ENCODE data around the gene PRKCZ.

The PRKCZ gene

GRCh38 chr1:2082064-2082463 lies 31.9 kb downstream of the PRKCZ start:
- no peak overlapping the region for H3K4me3 ChIP-seq (ENCODE audit: low read depth, low read length)
- TF ChIP-seq MAX (IDR thresholded peaks at IDR 0.05; ENCODE audit: low read depth, low read length): no peak
- TF ChIP-seq CTCF (IDR thresholded peaks at IDR 0.05; ENCODE audit: low read depth, low read length): no peak
- no peak for TF ChIP-seq POLR2A (IDR thresholded peaks at IDR 0.05; ENCODE audit: extremely low read depth, insufficient read length)
- no peak for TF ChIP-seq MYC (IDR thresholded peaks at IDR 0.05; ENCODE audit: low read depth, low read length)
- no peak for DNase-seq (ENCODE audit: low read depth)

- no peak for DNase-seq (ENCODE audit: low read depth)
- no peak overlapping the region for H3K4me3 ChIP-seq (ENCODE audit: low read depth, low read length)
- TF ChIP-seq POLR2A (IDR thresholded peaks at IDR 0.05; ENCODE audit: extremely low read depth, insufficient read length) (no peak), MYC (IDR thresholded peaks at IDR 0.05; ENCODE audit: low read depth, low read length) (no peak), MAX (IDR thresholded peaks at IDR 0.05; ENCODE audit: low read depth, low read length) (no peak), CTCF (IDR thresholded peaks at IDR 0.05; ENCODE audit: low read depth, low read length) (no peak)
Measured at GRCh38 chr1:2083666-2084065, 33.5 kb downstream of the PRKCZ start.

- no peak overlapping the region for H3K4me3 ChIP-seq (ENCODE audit: low read depth, low read length)
- DNase-seq (ENCODE audit: low read depth): no peak
- TF ChIP-seq MAX (IDR thresholded peaks at IDR 0.05; ENCODE audit: low read depth, low read length): no peak
- no peak for TF ChIP-seq CTCF (IDR thresholded peaks at IDR 0.05; ENCODE audit: low read depth, low read length)
Measured at GRCh38 chr1:2084306-2084705, 34.1 kb downstream of the PRKCZ start.

GRCh38 chr1:2085080-2085479 lies 34.9 kb downstream of the PRKCZ start:
- no peak for DNase-seq (ENCODE audit: low read depth)
- TF ChIP-seq MYC (IDR thresholded peaks at IDR 0.05; ENCODE audit: low read depth, low read length) (no peak), MAX (IDR thresholded peaks at IDR 0.05; ENCODE audit: low read depth, low read length) (no peak), POLR2A (IDR thresholded peaks at IDR 0.05; ENCODE audit: extremely low read depth, insufficient read length) (no peak), CTCF (IDR thresholded peaks at IDR 0.05; ENCODE audit: low read depth, low read length) (no peak)
- no peak overlapping the region for H3K4me3 ChIP-seq (ENCODE audit: low read depth, low read length)

GRCh38 chr1:2086446-2087078 lies 36.4 kb downstream of the PRKCZ start:
- no peak for TF ChIP-seq POLR2A (IDR thresholded peaks at IDR 0.05; ENCODE audit: extremely low read depth, insufficient read length)
- no peak for TF ChIP-seq MAX (IDR thresholded peaks at IDR 0.05; ENCODE audit: low read depth, low read length)
- no peak for DNase-seq (ENCODE audit: low read depth)
- H3K4me3 ChIP-seq (ENCODE audit: low read depth, low read length): no peak overlapping the region

- no peak overlapping the region for H3K4me3 ChIP-seq (ENCODE audit: low read depth, low read length)
- TF ChIP-seq MYC (IDR thresholded peaks at IDR 0.05; ENCODE audit: low read depth, low read length): no peak
- no peak for TF ChIP-seq MAX (IDR thresholded peaks at IDR 0.05; ENCODE audit: low read depth, low read length)
- TF ChIP-seq CTCF (IDR thresholded peaks at IDR 0.05; ENCODE audit: low read depth, low read length): no peak
- no peak for TF ChIP-seq POLR2A (IDR thresholded peaks at IDR 0.05; ENCODE audit: extremely low read depth, insufficient read length)
- no peak for DNase-seq (ENCODE audit: low read depth)
Measured at GRCh38 chr1:2087766-2088165, 37.6 kb downstream of the PRKCZ start.

All from NB4 (cell line).